Endometrial microvascular endothelial cells (primary cell): ENCODE measurements around the gene RSPH6A. TPM values are rescaled to one million over a fixed set of nuclear protein-coding genes. Genes with fewer than 3 reads are reported as not detected.

Experiments
- in situ Hi-C: cut with HindIII; loops from 2 replicates; pipeline ENCODE4 v1.10.0; 2017; ENCODE audit warnings: low sequenced_read_pairs, low pct_unique_long_range_greater_than_20kb; ENCODE audit errors: inconsistent ontology term
- total RNA-seq: library from RNA; depleted of rRNA; stranded (reverse); fragments of >200 nt; gene quantifications from one replicate; pipeline ENCODE4 v1.2.3, GENCODE V29; 2015; ENCODE audit errors: inconsistent ontology term

The RSPH6A gene
- total RNA-seq, 1 donor from 2014 or later = not detected

DNA sequence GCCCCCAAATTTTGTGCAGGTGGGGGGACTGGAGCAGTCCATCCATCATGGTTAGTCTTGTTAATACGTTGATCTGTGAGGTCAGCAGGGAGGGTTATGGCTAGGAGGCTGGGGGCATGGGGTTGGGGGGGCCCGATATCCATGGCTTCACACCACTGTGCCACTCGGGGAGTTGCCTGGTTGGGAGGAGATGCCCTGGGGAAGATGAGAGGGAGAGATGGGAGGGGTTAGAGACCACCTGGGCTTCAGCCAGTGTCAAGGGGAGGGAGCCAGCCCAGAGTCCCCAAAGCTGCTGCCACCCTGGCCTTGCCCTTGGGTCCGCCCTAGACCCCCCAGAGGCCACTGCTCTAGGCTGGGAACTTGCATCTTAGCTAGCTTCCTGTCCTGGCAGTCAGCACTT, 31.0 kb downstream of the RSPH6A start:
- in situ Hi-C loops = no loop called here

DNA sequence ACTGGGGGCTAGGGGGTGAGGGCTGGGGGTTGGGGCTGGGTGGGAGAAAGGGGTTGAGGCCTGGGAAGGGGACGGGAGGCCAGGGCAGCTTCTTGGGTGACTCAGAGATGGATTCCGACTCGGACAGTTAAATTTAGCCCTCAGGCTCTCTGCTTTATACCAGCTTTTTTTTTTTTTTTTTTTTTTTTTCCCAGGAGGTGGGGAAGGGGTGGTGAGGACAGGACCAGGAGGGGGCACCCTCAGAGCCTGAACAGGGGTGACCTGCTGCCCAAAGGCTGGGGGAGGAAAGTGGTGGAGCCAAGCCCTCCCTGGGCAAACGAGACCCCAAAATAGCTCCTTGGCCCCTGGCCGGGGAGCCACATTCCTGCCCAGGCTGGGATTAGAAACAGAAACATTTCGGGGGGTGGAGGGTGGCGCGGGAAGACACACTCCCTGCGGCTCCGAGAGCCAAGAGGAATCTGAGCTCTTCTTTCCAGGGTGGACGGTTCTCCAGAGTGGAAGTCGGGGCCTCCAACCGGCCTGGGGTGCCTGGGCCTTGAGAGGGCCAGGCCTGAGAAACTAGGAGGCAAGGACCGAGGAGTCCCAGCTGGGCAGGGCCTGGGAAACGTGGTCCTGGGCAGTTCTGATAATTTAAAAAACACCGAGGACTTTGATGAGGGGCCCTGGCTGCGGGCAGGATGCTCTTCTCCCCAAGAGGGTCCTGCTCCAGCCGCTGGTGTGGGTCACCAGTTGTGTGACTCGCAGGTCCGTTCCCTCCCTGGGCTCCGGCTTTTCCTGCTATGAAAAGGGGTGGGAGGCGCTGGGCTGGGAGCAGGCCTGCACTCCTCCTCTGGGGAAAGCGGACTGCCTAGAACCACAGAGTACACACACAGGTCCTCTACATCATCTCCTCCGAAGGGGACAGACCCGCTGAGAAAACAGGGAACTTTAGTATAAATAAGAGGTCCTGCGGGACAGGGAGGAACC, 32.0 kb downstream of the RSPH6A start:
- in situ Hi-C loops = no loop called here

DNA sequence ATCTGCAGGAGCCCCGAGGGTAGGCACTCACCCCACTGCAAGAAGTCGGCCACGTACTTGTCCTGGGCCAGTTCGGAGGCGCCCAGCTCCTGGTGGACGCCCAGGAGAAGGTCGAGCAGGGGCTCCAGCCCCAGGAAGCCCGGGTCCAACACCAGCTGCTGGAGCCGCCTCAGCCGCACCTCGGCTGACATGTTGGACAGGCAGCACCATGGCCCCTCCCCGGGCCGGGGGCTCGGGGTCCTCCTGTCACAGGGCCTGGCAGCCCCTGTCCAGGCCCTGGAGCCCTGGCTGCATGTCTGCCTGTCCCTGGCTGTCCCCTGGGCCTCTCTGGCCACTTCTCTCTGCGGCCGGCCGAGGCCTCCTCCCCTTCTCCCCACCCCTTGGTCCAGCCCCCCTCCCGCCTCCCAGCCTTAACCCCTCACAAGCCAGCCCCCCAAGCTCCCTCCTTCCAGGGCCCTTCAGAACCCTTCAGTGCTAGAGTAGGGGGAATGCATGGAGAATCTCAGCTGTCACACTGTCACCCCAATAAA, 32.9 kb downstream of the RSPH6A start, which contains the start of gene DMPK:
DMPK (minus strand) TSS at position 329 of the 530 bp plus-strand sequence; CDS start at position 191, 138 bp downstream.
- in situ Hi-C loops = no loop called here

- in situ Hi-C loops = no loop called here
Measured at GRCh38 chr19:45781214-45782161, 33.6 kb downstream of the RSPH6A start.

GRCh38 chr19:45780448-45781213, 34.5 kb downstream of the RSPH6A start:
- in situ Hi-C loops = no loop called here

GRCh38 chr19:45780146-45780447, 35.0 kb downstream of the RSPH6A start:
- in situ Hi-C loops = no loop called here

GRCh38 chr19:45779231-45780145, 35.6 kb downstream of the RSPH6A start:
- in situ Hi-C loops = no loop called here

GRCh38 chr19:45778010-45778661, 37.0 kb downstream of the RSPH6A start:
- in situ Hi-C loops = no loop called here

DNA sequence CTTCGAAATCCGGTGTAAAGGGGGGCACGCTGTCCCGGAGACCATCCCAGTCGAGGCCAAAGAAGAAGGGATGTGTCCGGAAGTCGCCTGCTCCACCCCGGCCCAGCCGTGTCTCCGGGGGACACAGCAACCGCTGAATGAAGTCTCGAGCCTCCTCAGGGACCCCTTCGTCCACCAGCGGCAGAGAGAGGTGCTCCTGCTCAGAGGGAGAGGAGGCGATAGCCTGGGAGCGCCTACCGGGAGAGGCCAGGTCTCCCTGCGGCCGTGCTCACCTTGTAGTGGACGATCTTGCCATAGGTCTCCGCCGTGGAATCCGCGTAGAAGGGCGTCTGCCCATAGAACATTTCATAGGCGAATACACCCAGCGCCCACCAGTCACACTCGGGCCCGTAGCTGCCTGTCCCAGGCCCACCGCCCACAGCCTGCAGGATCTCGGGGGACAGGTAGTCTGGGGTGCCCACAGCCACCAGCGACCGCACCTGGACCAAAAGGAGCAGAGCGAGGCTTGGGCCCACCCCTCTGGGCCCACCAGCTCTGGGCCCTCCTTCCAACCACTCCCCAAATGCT, 37.6 kb downstream of the RSPH6A start:
- in situ Hi-C loops = no loop called here

- in situ Hi-C loops = no loop called here
Measured at GRCh38 chr19:45774765-45775164, 40.3 kb downstream of the RSPH6A start.

DNA sequence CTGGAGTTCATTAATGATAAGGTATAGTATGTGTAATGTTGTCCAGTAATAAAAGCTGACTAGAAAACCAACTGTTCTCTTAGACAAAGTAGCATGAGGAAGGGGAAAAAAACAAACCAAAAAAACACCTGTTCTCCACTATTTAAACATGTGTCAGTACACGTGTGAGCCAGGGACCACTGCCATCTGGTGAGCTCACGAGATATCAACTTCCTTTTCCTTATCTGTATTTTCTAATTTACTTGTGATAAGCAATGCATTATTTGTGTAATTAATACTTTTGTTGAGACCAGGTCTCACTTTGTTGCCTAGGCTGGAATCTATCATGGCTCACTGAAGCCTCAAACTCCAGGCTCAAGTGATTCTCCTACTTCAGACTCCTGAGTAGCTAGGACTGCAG, 41.7 kb downstream of the RSPH6A start:
- in situ Hi-C loops = no loop called here

DNA sequence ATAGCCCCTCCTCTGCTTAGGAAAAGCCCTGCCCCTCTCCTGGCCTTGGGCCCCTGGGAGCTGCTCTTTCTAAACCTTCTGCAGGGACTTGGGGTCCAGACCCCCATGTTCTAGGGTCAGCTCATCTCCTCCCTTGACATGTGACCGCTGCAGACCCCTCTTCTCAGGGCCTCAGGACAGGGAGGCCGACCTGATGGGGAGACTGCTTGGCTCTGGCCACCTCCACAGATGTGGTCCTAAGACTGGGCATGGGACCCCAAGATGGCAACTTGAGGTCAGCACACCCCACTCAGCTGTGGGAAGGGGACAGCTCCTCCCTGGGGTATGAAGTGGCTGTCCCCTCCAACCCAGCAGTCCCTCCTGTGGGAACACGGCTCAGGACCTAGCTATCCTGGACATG, 42.2 kb downstream of the RSPH6A start:
- in situ Hi-C loops = no loop called here

GRCh38 chr19:45772130-45772840, 42.8 kb downstream of the RSPH6A start:
- in situ Hi-C loops = no loop called here

- in situ Hi-C loops = no loop called here
Measured at GRCh38 chr19:45771311-45771933, 43.7 kb downstream of the RSPH6A start.

DNA sequence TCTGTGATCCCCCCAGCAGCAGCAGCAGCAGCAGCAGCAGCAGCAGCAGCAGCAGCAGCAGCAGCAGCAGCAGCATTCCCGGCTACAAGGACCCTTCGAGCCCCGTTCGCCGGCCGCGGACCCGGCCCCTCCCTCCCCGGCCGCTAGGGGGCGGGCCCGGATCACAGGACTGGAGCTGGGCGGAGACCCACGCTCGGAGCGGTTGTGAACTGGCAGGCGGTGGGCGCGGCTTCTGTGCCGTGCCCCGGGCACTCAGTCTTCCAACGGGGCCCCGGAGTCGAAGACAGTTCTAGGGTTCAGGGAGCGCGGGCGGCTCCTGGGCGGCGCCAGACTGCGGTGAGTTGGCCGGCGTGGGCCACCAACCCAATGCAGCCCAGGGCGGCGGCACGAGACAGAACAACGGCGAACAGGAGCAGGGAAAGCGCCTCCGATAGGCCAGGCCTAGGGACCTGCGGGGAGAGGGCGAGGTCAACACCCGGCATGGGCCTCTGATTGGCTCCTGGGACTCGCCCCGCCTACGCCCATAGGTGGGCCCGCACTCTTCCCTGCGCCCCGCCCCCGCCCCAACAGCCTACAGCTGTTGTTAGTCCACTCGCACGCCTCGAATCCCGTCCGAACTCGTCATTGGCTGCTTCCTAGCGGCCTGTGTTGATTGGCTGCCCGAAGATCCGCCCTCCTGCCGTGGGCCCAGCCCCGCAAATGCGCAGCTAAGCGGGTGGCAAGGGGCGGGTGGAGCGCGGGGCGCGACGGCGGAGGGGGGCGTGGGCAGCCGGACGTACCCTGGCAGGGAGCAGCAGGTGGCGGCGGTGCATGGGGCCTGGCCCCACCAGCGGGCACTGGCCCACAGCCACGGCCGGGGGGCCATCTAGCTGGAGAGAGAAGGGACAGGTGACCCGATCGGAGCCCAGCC, 44.7 kb downstream of the RSPH6A start:
- in situ Hi-C loops = no loop called here
